ENCODE results near the gene PLAGL1. TPM values are rescaled to one million over a fixed set of nuclear protein-coding genes. Genes with fewer than 3 reads are reported as not detected.
A peak's percentile ranks its signal among the peaks of the same experiment; 100 is the strongest.

The PLAGL1 gene
- total RNA-seq, 1 donor from 2014 or later = 2.4 TPM

DNA sequence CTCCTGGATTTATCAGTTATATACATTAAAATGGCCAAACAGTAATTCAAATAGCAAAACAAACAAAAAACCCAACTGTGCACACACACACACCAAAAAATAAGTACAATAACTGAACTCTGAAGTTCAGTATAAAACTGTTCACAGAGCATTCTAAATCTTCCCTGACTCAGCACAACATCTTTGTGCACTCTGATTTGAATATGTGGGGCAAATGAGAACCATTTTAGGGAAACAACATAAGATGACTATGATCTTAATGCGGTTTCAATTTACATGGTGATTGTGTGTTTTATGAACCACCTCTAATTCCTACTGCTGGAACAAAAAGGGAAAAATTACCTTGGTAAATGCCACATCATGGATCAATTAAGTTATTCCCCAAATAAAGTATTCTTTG, 41.7 kb downstream of the PLAGL1 start:
- DNase-seq (ENCODE audit: low read depth in 2 of 2) = no peak

GRCh38 chr6:143965503-143966171, 42.4 kb downstream of the PLAGL1 start:
- DNase-seq (ENCODE audit: low read depth in 2 of 2) = peak in 1 of 2 donors; percentile 16

DNA sequence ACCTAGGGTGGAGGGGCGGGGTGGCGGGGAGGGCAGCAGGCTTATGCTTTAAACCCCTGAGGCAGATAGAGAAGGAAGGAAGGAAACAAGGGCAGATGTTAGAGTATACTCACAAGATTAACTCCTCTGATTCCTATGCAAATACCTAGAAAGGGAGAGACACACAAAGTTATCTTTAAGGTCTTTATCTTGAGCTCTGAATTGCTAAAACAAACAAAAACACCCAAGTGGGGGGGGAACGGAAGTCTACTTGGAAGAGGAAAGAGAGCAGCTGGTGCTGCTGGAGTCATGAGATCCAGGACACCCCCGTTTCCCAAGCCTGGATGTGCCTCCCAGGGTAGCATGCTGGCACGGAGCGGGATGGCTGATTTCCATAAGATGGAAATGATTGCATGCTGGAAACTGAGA, 43.4 kb downstream of the PLAGL1 start:
- peak in 1 of 2 donors; percentile 5 for DNase-seq (ENCODE audit: low read depth in 2 of 2)

DNA sequence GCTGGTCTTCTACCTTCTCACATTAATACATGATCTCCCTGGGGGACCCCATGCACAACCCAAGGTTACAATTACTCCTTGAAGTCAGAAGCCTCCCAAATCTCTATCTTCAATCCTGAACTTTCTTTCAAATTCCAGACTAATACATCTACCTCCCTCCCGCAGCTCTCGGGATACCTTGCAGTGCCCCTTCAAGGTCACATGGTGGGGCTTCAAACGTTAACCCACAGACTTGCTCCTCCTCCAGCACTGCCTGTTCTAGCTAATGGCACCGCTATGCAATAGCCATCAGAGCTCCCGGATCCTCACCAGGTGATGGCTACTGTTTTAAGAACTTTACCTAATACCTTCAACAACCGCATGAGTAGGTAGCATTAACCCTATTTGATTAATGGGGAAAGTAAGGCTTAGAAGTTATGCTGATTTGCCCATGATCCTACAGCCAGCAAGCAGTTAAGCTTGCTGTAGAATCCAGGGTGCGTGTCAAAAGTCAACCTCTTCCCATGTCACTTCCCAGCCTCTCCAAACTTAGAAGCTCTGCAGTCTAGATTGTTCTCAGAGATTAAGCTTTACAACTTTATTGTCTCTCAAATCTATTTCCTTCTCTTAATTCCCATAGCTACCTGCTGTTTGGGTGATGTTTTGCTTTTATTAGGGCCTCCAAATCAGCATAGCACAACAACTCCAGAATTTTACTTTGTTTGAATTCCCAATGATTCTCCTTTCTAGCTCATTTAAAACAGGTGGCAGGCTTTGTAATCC, 44.7 kb downstream of the PLAGL1 start:
- DNase-seq (ENCODE audit: low read depth in 2 of 2) = no peak

DNA sequence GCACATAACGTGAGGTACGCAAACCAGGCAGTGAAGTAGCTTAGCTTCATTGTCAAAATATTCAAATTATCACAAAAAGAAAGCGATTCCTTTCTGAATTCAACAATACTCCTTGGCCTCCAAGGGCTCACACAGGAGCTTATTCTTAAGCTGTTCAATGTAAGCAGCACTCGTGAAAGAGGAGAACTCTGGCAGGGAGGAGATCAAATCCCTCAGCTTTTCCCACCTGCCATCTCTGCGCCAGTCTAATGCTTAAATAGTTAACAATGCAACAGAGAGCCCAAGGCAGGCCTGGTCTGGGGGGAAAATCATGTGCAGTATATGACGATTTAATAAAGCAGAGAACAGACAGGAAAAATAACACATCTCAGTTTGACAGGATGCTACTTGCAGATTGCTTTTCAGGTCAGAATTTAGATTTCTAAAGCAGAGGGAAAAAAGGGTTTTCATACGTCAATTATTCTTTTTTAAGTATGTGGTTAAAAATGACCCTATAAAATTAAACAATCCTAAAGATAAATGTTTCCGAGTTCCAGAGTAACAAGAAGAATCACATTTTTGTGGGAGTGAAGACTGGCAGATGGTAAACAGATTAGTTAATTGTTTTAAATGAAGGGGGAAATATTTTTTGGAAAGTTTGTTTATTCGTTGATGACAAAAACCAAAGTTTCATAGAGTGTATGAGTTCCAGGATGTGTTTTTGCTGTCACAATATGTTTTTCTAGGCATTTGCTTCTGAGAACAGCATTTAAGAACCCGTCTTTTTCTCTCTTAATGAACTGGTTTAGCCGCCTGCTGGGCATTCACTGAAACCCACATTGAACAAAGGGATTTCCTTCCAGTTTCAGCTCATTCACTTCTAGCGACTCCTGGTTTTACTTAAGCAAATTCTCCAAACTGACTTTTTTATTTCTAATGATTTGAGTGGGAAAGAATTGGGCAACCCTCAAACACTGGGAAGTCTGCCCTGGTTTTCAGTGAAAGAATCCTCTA, 45.9 kb downstream of the PLAGL1 start:
- peak; percentile 18 to 34 for DNase-seq (ENCODE audit: low read depth in 2 of 2)

- DNase-seq (ENCODE audit: low read depth in 2 of 2) = no peak
These were observed 47.0 kb downstream of the PLAGL1 start for GRCh38 chr6:143961066-143961465.

DNA sequence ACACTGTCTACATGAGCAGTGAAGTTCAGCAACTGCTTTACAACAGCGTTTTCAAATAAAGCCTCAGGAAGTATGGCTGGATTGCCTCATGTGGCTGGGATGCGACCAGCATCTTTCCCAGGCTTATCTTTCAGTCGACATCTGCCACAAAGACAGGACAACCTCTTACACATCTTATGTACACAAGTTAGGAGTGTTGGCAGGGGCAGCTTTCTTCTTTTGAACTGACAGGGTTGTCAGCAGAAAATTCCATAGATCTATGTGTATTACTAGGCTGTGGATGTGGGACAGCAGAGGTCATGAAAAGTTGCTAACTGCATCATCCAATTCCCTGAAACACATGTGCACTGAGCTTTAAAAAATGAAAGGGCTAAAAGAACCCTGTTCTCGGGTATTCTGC, 48.1 kb downstream of the PLAGL1 start:
- no peak for DNase-seq (ENCODE audit: low read depth in 2 of 2)

DNA sequence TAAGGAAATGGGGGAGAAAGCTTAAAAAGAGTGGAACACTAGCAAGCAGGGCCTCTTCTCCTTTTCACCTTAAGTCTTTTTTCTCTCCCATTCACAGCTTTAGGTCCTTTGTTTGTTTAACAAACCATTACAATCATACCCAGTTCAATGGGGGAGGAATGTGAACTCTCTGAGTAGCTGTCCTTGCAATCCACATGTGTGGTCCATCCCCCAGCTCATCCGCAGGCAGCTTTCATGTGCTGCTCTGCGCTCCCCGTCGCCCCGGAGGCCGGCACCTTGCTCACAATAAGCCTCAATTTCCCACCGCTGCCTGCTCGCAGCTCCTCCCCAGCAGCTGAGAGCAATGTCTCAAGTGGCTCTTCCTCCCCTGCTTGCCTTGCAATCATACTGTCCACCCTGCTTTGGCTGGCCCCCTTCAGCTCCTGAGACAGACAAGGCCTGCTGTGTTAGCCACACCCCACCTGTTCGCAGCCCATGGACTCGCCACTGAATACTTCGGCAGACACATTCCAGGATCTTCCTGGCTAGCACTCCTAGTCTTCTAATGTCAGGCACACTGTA, 49.1 kb downstream of the PLAGL1 start:
- DNase-seq (ENCODE audit: low read depth in 2 of 2) = no peak

DNA sequence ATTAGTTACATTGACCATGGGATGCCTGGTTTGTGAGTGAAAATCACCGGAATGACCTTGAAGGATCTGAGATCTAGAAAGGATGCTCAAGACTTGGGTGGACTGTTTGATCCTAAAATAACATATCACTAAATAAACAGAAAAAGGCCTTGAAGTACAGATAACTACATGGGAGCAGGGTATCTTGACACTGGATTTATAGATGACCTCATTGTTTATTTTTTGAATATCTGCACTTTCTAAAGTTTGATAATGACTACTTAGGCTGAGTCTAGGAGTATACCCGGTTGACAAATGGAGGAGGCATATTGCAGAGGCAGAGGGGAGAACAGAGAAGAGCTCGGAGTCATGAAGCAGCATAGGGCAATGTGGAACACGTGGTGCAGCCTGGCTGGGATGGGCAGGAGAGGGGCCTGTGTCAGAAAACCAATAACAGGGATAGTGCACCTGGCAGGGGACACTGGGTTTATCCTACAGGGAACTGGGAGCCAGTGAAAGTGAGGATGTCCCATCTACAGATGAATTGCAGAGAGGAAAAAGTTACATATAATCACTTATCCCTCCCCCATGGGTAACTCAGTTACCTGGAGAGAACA, 50.3 kb downstream of the PLAGL1 start:
- no peak for DNase-seq (ENCODE audit: low read depth in 2 of 2)

GRCh38 chr6:143955971-143956370, 52.1 kb downstream of the PLAGL1 start:
- no peak for DNase-seq (ENCODE audit: low read depth in 2 of 2)

DNA sequence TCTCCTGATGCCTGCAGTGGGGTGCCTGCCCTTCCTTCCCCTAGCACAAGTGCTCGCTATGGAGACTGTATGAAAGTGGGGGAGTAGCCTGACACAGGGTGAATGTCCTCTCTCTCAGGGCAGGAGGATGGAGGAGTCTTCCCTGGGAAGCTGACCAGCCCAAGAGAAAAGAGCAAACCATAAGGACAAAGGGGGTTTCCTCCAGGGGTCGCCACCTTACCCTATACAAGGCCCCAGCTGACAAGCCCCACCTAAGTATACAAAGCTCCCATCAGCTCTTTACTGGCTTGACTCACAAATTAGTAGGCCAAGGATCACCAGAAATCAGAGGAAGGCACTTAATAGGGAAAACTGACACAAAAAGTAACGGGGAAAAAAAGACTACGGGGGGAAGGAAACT, 54.1 kb downstream of the PLAGL1 start:
- DNase-seq (ENCODE audit: low read depth in 2 of 2) = no peak

- no peak for DNase-seq (ENCODE audit: low read depth in 2 of 2)
These were observed 54.9 kb downstream of the PLAGL1 start for GRCh38 chr6:143952947-143953701.

- no peak for DNase-seq (ENCODE audit: low read depth in 2 of 2)
These were observed 55.8 kb downstream of the PLAGL1 start for GRCh38 chr6:143952060-143952778.

- no peak for DNase-seq (ENCODE audit: low read depth in 2 of 2)
These were observed 57.2 kb downstream of the PLAGL1 start for GRCh38 chr6:143950875-143951274.

DNA sequence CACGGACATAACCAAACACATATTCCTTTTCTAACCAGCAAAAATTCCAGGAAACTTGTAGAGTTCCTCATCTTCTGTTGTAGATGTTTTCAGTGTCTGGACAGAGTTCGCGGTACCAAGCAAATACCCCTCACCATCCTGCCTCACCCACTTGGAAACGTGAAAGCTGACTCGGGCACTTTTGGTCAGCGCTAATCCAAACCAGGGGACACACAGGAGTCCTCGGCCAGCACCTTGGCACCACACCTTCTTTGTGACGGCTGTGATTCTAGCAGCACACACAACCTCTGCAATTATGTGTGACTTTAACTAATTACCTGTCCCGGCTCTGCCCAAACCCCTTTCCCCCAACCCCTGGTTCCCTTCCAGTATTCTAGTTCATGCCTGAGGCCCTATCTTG, 58.1 kb downstream of the PLAGL1 start:
- no peak for DNase-seq (ENCODE audit: low read depth in 2 of 2)

DNA sequence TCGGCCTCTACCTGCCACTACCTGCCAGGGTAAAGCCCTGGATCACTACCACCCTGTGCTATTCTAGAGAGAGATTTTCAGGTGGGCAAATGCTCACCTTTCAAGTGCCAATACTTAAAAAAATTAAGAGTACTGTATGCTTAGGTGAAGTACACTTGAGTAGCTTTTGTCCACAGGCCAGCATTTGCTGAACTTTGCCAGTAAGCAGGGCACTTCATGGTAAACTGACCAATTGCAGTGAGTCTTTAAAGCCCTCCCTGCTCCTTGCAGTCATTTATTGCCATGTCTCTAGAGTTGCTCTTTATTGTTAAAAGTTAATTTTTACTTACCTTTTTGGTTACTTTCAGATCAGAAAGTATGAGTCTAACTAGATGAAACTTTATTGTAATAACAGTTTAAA, 58.5 kb downstream of the PLAGL1 start:
- DNase-seq (ENCODE audit: low read depth in 2 of 2) = no peak

- no peak for DNase-seq (ENCODE audit: low read depth in 2 of 2)
These were observed 59.9 kb downstream of the PLAGL1 start for GRCh38 chr6:143948208-143948607.

DNA sequence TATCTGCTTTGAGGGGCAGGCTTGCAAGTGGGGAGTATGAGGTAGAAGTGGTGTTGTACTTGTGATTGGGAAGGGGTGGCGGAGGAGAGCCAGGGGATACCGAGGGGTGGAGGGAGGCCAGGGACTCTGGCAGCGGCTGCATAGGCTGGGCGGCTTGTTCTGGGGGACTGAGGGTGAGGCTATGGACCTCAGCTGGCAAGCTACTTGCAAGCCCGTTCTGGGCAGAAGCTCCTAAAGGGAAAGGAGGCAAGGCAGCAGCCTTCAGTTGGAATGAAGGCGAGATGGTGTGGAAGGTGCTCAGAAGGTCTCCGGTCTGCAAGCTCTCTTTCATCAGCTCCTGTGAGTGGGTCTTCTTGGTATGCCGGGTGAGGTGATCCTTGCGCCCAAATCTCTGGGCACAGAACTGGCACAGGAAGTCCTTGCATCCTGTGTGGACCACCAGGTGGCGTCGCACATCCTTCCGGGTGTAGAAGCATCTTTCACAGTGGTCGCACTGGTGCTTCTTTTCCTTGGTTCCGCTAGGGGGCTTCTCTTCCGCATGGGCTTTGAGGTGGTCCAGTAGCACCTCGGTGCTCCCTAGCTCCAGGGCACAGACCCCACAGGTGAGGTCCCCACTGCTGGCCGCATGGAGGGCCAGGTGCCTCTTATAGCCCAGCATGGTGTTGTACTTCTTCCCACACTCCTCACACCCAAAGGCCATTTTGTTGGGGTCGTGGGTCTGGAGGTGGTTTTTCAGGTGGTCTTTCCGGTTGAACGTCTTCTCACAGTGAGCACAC, 66.0 kb downstream of the PLAGL1 start:
- DNase-seq (ENCODE audit: low read depth in 2 of 2) = peak; percentile 17 to 24

GRCh38 chr6:143940011-143940597, 68.0 kb downstream of the PLAGL1 start:
- peak; percentile 42 to 49 for DNase-seq (ENCODE audit: low read depth in 2 of 2)
